ENCODE data around the gene PCNT. TPM values are rescaled to one million over a fixed set of nuclear protein-coding genes. Genes with fewer than 3 reads are reported as not detected.

Gene PCNT
- total RNA-seq, 2 donors from 2014 or later, result 15.1 to 32.5 TPM

- Histone ChIP-seq H3K9me3 (no peaks in the 10 kb centered on the region), H3K9ac (ENCODE audit: low read depth in 2 of 2, low read length in 2 of 2) (no peak overlapping the region), H3K27ac (no peak overlapping the region), H3K4me1 (no peaks in the 10 kb centered on the region), H3K36me3 (peaks cover 6% of the 10 kb centered on the region), H3K4me3 (no peak overlapping the region), H3K27me3 (no peaks in the 10 kb centered on the region)
- no peak for DNase-seq
- no peak for TF ChIP-seq CTCF (IDR thresholded peaks at IDR 0.05)
- intact Hi-C loops (cut with DNase I), result no loop called here
Observed at GRCh38 chr21:46420241-46421190, 96.6 kb downstream of the PCNT start.

GRCh38 chr21:46421191-46421750 lies 97.3 kb downstream of the PCNT start:
- no peaks in the 10 kb centered on the region for H3K27me3 ChIP-seq
- H3K4me3 ChIP-seq, result no peak overlapping the region
- H3K4me1 ChIP-seq, result no peaks in the 10 kb centered on the region
- no peak for DNase-seq
- no peaks in the 10 kb centered on the region for H3K9me3 ChIP-seq
- peaks cover 5% of the 10 kb centered on the region for H3K36me3 ChIP-seq
- no peak overlapping the region for H3K9ac ChIP-seq (ENCODE audit: low read depth in 2 of 2, low read length in 2 of 2)
- no peak overlapping the region for H3K27ac ChIP-seq
- TF ChIP-seq CTCF (IDR thresholded peaks at IDR 0.05), result no peak
- intact Hi-C loops (cut with DNase I), result no loop called here

- Histone ChIP-seq H3K4me3 (no peak overlapping the region), H3K27me3 (no peaks in the 10 kb centered on the region), H3K9me3 (no peaks in the 10 kb centered on the region), H3K9ac (ENCODE audit: low read depth in 2 of 2, low read length in 2 of 2) (no peak overlapping the region), H3K4me1 (no peaks in the 10 kb centered on the region), H3K27ac (no peak overlapping the region), H3K36me3 (no peaks in the 10 kb centered on the region)
- intact Hi-C loops (cut with DNase I), result no loop called here
- DNase-seq, result no peak
- TF ChIP-seq CTCF (IDR thresholded peaks at IDR 0.05), result no peak
Observed at GRCh38 chr21:46421756-46422555, 98.0 kb downstream of the PCNT start.

- no peaks in the 10 kb centered on the region for H3K36me3 ChIP-seq
Observed at GRCh38 chr21:46422636-46423241, 98.8 kb downstream of the PCNT start.

More at GRCh38 chr21:46422636-46423241, 98.8 kb downstream of the PCNT start:
- intact Hi-C loops (cut with DNase I), result no loop called here
- Histone ChIP-seq H3K9me3 (no peaks in the 10 kb centered on the region), H3K4me3 (no peak overlapping the region), H3K9ac (ENCODE audit: low read depth in 2 of 2, low read length in 2 of 2) (no peak overlapping the region), H3K27me3 (no peaks in the 10 kb centered on the region), H3K4me1 (no peaks in the 10 kb centered on the region), H3K27ac (no peak overlapping the region)
- TF ChIP-seq CTCF (IDR thresholded peaks at IDR 0.05), result no peak
- no peak for DNase-seq
